ENCODE results near the gene RBFA. TPM values are rescaled to one million over a fixed set of nuclear protein-coding genes. Genes with fewer than 3 reads are reported as not detected.
"Not testable (repeated sequence)": the region's sequence is repeated elsewhere in the genome, so short reads cannot be mapped to it uniquely, and the experiment has no call there.

Gene RBFA
- total RNA-seq, 1 donor from 2014 or later, result 23.3 TPM

GRCh38 chr18:79988451-79989194, 45.6 kb upstream of the RBFA start, which contains the start of gene TXNL4A:
TSS of gene TXNL4A (minus strand) at chr18:79988563. CDS start at chr18:79988392, 171 bp downstream.
- POLR2A ChIA-PET, result interaction anchor here (0.7 to 5.1 kb wide), 9 partner anchors 11 to 169 kb away, joined by 3 to 48 read pairs (median 3); partner anchors contain the start of genes ADNP2, HSBP1L1, RBFA and SLC66A2
- Mint-ChIP-seq H3K27ac (peak within 1 kb of the TSS; percentile 92), H3K27me3 (no peaks in the 10 kb centered on the region)

GRCh38 chr18:79989195-79989497, 45.1 kb upstream of the RBFA start:
- Mint-ChIP-seq H3K27ac (peak overlapping the region; percentile 83), H3K27me3 (no peaks in the 10 kb centered on the region), H3K36me3 (ENCODE audit: low read depth) (peaks cover 24% of the 10 kb centered on the region), H3K4me1 (peaks cover 29% of the 10 kb centered on the region), H3K4me3 (peak overlapping the region; percentile 91), H3K9me3 (no peaks in the 10 kb centered on the region)
- ATAC-seq (ENCODE audit: low read depth) (no peak), DNase-seq (no peak)
- intact Hi-C loops (cut with micrococcal nuclease), result loop anchor here (2.0 to 5.0 kb wide), 2 partner anchors 158 to 612 kb away; no protein-coding TSS in a partner anchor
- ChIA-PET POLR2A (interaction anchor here (0.7 to 5.1 kb wide), 5 partner anchors 12 to 44 kb away, joined by 3 to 48 read pairs (median 6); partner anchors contain the start of genes HSBP1L1, RBFA and SLC66A2), CTCF (no interaction called here)
- TF ChIP-seq CTCF (IDR thresholded peaks at IDR 0.05), result no peak

More at GRCh38 chr18:79988451-79989194, 45.6 kb upstream of the RBFA start, which contains the start of gene TXNL4A:
- H3K4me1 Mint-ChIP-seq, result peaks cover 34% of the 10 kb centered on the region
- CTCF ChIA-PET, result no interaction called here
- ATAC-seq (ENCODE audit: low read depth) (peak; percentile 92), DNase-seq (peak; percentile 87)
- TF ChIP-seq CTCF (IDR thresholded peaks at IDR 0.05), result no peak
- H3K4me3 Mint-ChIP-seq, result peak within 1 kb of the TSS; percentile 91
- peaks cover 29% of the 10 kb centered on the region for H3K36me3 Mint-ChIP-seq (ENCODE audit: low read depth)
- intact Hi-C loops (cut with micrococcal nuclease), result loop anchor here (1.0 to 5.0 kb wide), 10 partner anchors 23 to 611 kb away; partner anchors contain the start of genes ADNP2, CTDP1 and SLC66A2
- no peaks in the 10 kb centered on the region for H3K9me3 Mint-ChIP-seq

GRCh38 chr18:79991494-79991893, 42.7 kb upstream of the RBFA start:
- intact Hi-C loops (cut with micrococcal nuclease), result no loop called here
- DNase-seq, result no peak
- Mint-ChIP-seq H3K27me3 (no peaks in the 10 kb centered on the region), H3K4me3 (no peak overlapping the region), H3K4me1 (peaks cover 17% of the 10 kb centered on the region), H3K36me3 (ENCODE audit: low read depth) (peaks cover 6% of the 10 kb centered on the region), H3K27ac (no peak overlapping the region), H3K9me3 (no peaks in the 10 kb centered on the region)
- TF ChIP-seq CTCF (IDR thresholded peaks at IDR 0.05), result no peak
- no peak for ATAC-seq (ENCODE audit: low read depth)
- POLR2A ChIA-PET, result no interaction called here
- CTCF ChIA-PET, result no interaction called here

GRCh38 chr18:79999701-80000100, 34.5 kb upstream of the RBFA start:
- H3K36me3 Mint-ChIP-seq (ENCODE audit: low read depth); H3K27ac Mint-ChIP-seq; ATAC-seq (ENCODE audit: low read depth); H3K27me3 Mint-ChIP-seq; H3K4me1 Mint-ChIP-seq; H3K9me3 Mint-ChIP-seq; CTCF ChIA-PET; DNase-seq; H3K4me3 Mint-ChIP-seq; intact Hi-C loops (cut with micrococcal nuclease): not testable (repeated sequence)
- POLR2A ChIA-PET, result interaction anchor here (0.8 kb wide), 1 partner anchor 96 kb away, joined by 5 read pairs; no protein-coding TSS in a partner anchor

GRCh38 chr18:80000877-80001276, 33.4 kb upstream of the RBFA start:
- no peak for ATAC-seq (ENCODE audit: low read depth)
- H3K9me3 Mint-ChIP-seq, result peaks cover 9% of the 10 kb centered on the region

More at GRCh38 chr18:80000877-80001276, 33.4 kb upstream of the RBFA start:
- no peak for TF ChIP-seq CTCF (IDR thresholded peaks at IDR 0.05)
- ChIA-PET POLR2A (no interaction called here), CTCF (no interaction called here)
- intact Hi-C loops (cut with micrococcal nuclease), result no loop called here
- no peak for DNase-seq
- Mint-ChIP-seq H3K27me3 (no peaks in the 10 kb centered on the region), H3K36me3 (ENCODE audit: low read depth) (peaks cover 9% of the 10 kb centered on the region), H3K27ac (no peak overlapping the region), H3K4me3 (no peak overlapping the region), H3K4me1 (peaks cover 5% of the 10 kb centered on the region)

Data from activated B cell treated with CpG ODN at 0.5 μM for 24 hours (primary cell).